Measurements from ENCODE around the gene GLDN.

Gene GLDN

DNA sequence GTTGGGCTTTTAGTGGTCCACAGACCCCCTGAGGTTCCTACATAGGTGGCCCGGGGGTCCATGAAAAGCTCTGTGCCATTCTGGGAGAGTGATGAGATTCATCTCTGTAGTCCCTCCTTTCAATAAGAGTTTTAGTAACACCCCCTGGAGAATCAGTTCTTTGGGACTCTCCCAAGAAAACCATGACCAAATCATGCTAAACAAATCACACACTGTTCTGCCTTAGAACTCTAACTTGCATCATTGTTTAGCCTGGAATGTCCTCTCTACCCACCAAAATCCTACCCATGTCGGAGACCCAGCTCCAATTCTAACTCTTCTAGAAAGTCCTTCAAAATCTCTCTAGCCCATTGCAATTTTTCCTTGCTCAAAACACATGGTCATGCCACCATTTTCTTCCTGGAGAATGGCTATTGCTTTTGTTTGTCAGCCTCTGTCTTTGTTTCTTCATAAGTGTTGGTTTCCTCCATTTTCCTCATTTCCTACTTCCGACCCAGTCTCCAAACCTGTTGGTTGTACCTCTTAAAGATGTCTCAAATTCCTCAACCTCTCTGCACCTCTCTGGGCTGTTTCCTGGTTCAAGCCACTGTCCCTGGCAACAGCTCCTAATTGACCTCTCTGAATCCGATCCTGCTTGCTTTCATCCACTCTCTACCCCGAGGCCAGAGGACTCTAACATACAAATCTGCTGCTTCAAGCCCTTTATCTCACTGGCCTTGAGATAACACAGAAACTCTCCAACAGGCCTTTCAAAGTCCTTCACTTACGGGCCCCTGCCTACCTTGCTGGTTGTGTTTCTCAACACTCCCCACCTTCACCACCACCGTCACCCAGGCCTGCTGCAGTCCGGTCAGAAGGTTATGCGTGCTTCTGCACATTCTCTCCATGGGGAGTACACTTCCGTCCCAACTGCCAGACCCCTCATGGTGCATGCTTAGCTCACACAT, 26.8 kb upstream of the GLDN start:
- no peak overlapping the region for H3K27ac ChIP-seq
- TF ChIP-seq, protein P1, sequence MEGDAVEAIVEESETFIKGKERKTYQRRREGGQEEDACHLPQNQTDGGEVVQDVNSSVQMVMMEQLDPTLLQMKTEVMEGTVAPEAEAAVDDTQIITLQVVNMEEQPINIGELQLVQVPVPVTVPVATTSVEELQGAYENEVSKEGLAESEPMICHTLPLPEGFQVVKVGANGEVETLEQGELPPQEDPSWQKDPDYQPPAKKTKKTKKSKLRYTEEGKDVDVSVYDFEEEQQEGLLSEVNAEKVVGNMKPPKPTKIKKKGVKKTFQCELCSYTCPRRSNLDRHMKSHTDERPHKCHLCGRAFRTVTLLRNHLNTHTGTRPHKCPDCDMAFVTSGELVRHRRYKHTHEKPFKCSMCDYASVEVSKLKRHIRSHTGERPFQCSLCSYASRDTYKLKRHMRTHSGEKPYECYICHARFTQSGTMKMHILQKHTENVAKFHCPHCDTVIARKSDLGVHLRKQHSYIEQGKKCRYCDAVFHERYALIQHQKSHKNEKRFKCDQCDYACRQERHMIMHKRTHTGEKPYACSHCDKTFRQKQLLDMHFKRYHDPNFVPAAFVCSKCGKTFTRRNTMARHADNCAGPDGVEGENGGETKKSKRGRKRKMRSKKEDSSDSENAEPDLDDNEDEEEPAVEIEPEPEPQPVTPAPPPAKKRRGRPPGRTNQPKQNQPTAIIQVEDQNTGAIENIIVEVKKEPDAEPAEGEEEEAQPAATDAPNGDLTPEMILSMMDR (IDR thresholded peaks at IDR 0.05) = no peak
- no peak for TF ChIP-seq ZFX (IDR thresholded peaks at IDR 0.05; ENCODE audit: borderline replicate concordance)

DNA sequence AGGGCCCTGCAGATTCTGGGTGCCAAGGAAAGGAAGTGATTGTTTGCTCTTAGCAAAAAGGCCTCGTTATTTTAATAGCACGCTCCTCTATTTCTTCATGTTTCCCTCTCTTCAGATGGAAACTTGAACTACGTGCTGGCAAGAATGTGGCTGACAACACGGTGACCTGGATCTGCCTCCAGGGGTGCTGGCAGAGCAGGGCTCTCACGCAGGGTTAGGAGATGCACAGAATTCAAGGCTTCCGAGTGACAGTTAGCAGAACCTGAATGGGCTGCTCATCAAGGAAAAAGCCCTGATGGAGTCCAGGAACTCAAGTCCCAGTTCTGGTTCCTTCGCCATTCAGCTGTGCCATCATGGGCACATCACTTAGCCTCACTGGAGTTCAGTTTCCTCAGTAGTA, 25.7 kb upstream of the GLDN start:
- TF ChIP-seq, protein P1 (IDR thresholded peaks at IDR 0.05) = no peak
- TF ChIP-seq ZFX (IDR thresholded peaks at IDR 0.05; ENCODE audit: borderline replicate concordance) = no peak
- H3K27ac ChIP-seq = no peak overlapping the region

DNA sequence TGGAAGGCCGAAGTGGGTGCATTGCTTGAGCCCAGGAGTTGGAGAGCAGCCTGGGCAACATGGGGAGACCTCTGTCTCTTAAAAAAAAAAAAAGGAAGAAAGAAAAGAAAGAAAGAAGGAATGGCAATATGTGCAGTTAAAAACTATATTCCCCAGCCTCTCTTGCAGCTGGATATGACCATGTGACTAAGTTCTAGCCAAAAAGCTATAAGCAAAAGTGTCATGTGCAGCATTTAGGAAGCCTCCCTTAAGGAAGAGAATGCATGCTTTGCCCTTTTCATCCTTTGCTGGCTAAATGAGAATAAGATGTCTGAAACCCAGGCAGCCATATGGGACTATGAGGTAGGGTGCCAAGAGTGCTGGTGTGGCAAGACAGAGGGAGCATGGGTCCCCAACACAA, 24.8 kb upstream of the GLDN start:
- H3K27ac ChIP-seq = no peak overlapping the region
- no peak for TF ChIP-seq ZFX (IDR thresholded peaks at IDR 0.05; ENCODE audit: borderline replicate concordance)
- TF ChIP-seq, protein P1 (IDR thresholded peaks at IDR 0.05) = no peak

DNA sequence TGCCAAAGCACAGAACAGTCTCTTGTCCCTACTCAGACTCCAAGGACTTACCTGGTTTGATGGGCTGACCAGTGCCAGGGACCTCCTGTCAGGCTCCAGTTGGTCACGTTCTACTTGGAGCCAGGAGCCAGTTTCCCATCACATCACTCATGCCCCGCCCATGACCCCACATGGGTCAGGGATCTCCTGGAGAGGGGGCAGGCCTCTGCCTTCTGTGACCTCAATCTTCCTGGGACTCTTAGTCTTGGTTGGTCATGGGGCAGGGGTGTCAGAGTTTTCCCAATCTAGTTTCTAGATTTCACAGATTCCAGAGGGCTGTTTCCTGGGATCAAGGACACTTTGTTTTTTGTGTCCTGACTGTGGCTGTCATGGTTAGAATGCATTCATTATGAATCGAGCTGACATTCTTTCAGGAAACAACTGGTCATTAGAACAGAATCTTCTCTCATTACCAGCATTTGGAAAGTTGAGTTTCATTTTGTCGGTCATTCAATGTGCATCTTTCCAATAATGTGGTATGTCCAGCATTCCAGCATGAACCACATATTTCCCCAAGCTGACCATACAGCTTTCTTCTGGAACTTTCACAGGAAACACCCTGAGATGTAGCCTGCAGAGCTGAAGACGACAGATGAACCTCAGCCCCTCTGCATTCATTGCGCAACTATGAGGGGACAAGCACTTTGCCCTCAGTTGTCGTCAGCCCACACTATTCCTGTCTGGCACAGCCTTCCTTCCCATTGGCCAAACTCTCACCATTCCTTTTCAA, 22.9 kb upstream of the GLDN start:
- no peak for TF ChIP-seq ZFX (IDR thresholded peaks at IDR 0.05; ENCODE audit: borderline replicate concordance)
- TF ChIP-seq, protein P1 (IDR thresholded peaks at IDR 0.05) = no peak

DNA sequence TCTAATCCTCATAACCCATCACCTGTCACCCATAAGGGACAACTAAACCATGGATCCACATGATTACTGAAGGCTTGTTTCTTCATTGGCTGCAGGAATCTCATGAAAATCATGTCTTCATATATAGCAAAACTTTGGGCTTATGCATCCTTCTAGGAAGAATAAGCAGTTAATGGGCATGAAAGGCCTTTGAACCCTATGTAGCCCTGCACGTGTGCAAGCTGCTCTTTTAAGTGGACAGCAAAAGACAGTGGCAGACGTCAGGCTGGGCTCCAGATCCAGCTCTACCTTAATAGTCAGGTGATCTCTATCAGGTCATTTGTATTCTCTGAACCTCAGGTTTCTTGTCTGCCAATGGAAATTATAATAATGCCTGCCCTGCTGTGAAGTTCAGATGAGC, 21.9 kb upstream of the GLDN start:
- no peak for TF ChIP-seq ZFX (IDR thresholded peaks at IDR 0.05; ENCODE audit: borderline replicate concordance)
- TF ChIP-seq, protein P1 (IDR thresholded peaks at IDR 0.05) = no peak
- no peak overlapping the region for H3K27ac ChIP-seq

More for the DNA sequence above, 22.9 kb upstream of the GLDN start:
- H3K27ac ChIP-seq = no peak overlapping the region

DNA sequence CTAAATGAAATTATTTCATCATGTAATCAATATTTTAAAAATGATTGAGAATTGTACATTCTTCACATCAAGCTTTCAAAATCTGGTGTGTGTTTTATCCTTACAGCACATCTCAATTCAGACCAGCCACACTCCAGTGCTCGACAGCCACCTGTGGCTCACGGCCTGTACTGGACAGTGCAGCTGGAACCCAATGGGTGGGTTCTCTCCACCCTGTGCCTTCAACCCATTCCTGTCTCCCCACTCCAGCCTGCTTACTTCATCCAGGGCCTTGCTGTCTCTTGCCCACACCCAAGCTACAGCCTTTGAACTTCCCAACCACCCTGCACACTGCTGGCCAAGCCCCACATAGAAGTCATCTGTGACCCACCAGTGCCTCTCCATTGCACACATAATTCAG, 20.6 kb upstream of the GLDN start:
- TF ChIP-seq ZFX (IDR thresholded peaks at IDR 0.05; ENCODE audit: borderline replicate concordance) = no peak
- no peak overlapping the region for H3K27ac ChIP-seq

DNA sequence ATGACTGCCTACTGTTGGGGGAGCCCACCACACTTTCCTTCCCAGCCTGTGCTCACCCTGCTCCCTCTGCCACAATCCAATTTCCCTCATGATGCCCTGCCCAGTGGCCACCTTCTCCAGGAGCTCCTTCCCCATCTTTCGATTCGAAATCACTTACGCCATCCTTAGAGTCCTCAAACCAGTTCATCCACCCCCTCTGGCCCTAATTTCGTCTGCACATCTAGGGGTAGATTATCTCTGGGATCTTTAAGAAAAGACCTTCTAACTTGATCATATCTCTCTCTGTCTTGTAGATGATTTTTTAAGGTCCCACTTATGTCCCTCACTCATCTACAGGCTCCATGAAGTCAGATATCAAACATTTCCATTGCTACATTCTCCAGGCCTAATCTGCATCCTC, 20.1 kb upstream of the GLDN start:
- TF ChIP-seq, protein P1 (IDR thresholded peaks at IDR 0.05) = no peak
- TF ChIP-seq ZFX (IDR thresholded peaks at IDR 0.05; ENCODE audit: borderline replicate concordance) = no peak

More for the DNA sequence above, 20.1 kb upstream of the GLDN start:
- no peak overlapping the region for H3K27ac ChIP-seq

Data from 22Rv1 (cell line).